Neural progenitor cell (in vitro differentiated cells): ENCODE results near the gene PPL.

Experiments
- EZH2 ChIP-seq: fragments of 200-600 bp; sonication (generic); IDR thresholded peaks from 2 replicates; pipeline ENCODE4 v1.6.1; 2017; ENCODE audit warnings: antibody characterized with exemption, mild to moderate bottlenecking, moderate library complexity
- EZH2phosphoT487 ChIP-seq: fragments of 200-600 bp; sonication (generic); IDR thresholded peaks from 2 replicates; pipeline ENCODE4 v1.6.1; 2017; ENCODE audit warnings: antibody characterized with exemption
- TF ChIP-seq, protein P1 (sequence below): fragments of 200-600 bp; sonication (generic); IDR thresholded peaks from 2 replicates; pipeline ENCODE4 v1.5.1; 2017; ENCODE audit warnings: antibody characterized with exemption, mild to moderate bottlenecking

DNA sequence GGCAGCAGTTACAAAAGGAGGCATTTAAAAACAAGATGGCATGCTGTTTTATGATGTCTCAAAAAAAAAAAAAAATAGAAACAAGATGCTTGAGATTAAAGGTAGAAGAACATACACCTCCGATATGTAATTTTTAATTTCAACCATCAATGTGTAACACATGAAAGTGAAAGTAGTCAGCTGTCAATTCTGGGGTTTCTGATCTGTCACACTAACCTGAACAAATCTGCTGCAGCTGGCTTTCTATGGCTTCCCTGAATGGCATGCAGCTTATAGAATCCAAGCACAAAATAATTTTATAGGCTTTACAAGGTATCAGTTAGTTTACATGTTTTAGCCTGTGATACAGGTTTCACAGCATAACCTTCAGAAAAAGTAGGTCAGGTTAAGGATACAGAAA lies 103.4 kb downstream of the PPL start:
- TF ChIP-seq EZH2phosphoT487 = no peak
- TF ChIP-seq, protein P1, sequence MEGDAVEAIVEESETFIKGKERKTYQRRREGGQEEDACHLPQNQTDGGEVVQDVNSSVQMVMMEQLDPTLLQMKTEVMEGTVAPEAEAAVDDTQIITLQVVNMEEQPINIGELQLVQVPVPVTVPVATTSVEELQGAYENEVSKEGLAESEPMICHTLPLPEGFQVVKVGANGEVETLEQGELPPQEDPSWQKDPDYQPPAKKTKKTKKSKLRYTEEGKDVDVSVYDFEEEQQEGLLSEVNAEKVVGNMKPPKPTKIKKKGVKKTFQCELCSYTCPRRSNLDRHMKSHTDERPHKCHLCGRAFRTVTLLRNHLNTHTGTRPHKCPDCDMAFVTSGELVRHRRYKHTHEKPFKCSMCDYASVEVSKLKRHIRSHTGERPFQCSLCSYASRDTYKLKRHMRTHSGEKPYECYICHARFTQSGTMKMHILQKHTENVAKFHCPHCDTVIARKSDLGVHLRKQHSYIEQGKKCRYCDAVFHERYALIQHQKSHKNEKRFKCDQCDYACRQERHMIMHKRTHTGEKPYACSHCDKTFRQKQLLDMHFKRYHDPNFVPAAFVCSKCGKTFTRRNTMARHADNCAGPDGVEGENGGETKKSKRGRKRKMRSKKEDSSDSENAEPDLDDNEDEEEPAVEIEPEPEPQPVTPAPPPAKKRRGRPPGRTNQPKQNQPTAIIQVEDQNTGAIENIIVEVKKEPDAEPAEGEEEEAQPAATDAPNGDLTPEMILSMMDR = no peak
- no peak for TF ChIP-seq EZH2
